ENCODE data around the gene PARP1.
"Not testable (repeated sequence)": the region's sequence is repeated elsewhere in the genome, so short reads cannot be mapped to it uniquely, and the experiment has no call there.

The PARP1 gene

DNA sequence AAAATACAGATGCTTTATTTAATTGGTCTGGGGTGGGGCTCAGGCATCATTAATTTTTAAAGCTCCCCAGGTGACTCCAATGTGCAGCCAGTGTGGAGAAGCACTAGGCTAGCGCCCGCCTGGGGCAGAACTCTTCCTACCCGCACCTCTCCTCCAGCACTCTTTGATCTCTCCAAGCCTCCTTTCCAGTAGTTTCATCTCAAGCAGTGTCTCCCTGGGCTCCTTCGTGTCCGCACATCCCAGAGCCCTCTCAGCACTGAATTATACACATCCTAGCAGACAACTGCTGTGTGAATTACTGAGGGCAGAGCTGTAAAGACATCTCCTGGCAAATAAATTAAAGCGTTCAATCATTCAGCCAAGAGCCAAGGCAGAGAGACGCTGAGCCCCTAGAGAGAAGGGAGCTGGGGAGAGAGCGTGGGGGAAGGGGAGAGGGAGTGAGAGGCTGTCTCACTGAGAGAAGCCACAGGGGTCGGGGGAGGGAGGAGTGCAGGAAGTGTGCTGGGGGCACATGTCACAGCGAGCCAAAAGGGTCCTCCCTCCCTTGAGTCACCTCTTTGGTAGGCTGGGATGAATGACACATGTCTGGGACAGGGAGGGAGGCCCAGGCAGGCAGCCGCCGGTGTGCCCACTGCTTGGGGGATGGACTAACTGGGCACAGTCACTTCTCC lies 21.0 kb upstream of the PARP1 start:
- DNase-seq (ENCODE audit: low read depth): no peak

DNA sequence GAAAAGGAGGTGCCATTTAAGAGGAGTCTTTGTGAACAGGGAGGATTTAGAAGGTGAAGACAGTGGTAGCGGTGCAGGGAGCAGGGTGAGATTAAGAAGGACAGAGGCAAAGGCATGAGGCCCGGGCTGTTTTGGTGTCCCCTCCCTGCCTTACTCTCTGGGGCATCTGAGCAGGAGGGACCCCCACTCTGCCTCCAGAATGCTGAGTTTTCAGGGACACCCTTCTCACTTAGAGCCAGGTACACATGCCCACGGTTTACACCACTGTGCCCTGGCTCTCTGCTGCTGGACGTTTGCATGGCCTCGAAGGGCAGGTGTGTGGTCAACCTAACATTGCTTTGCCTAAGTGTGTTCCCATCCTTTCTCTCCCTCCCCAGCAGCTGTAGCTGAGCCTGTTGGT lies 20.5 kb upstream of the PARP1 start:
- no peak for DNase-seq (ENCODE audit: low read depth)

DNA sequence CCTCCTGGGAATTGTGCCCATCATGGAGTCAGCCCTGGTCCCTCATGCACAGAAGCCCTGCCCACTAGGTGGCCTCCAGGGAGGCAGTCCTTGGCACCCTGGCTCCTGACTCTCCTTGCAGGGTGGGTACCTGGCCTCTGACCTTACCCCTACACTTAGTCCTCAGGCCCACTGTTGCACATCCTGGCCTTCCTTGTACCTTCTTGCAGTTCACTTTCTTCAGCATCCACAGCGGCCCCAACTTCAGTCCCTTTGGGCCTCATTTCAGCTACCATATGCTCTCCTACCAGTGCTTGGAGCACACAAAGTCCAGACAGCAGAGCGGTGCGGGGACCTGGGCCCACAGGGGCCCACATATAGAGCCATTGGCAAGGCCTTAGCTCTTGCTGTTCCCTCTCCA lies 19.2 kb upstream of the PARP1 start:
- no peak for DNase-seq (ENCODE audit: low read depth)

DNA sequence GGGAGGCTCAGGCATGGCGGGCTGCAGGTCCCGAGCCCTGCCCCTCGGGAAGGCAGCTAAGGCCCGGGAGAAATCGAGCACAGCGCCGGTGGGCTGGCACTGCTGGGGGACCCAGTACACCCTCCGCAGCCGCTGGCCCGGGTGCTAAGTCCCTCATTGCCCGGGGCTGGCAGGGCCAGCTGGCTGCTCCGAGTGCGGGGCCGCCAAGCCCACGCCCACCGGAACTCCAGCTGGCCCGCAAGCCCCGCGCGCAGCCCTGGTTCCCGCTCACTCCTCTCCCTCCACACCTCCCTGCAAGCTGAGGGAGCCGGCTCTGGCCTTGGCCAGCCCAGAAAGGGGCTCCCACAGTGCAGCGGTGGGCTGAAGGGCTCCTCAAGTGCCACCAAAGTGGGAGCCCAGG lies 18.5 kb upstream of the PARP1 start:
- DNase-seq (ENCODE audit: low read depth): not testable (repeated sequence)

DNA sequence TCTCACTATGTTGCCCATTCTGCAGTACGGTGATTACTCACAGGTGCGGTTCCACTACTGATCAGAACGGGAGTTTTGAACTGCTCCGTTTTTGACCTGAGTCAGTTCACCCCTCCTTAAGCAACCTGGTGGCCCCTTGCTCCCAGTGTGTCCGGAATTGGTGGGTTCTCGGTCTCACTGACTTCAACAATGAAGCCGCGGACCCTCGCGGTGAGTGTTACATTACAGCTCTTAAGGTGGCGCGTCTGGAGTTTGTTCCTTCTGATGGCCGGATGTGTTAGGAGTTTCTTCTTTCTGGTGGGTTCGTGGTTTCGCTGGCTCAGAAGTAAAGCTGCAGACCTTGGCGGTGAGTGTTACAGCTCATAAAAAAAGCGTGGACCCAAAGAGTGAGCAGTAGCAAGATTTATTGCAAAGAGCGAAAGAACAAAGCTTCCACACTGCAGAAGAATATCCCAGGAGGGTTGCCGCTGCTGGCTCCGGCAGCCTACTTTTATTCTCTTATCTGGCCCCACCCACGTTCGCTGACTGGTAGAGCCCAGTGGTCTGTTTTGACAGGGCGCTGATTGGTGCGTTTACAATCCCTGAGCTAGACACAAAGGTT lies 17.6 kb upstream of the PARP1 start:
- no peak for DNase-seq (ENCODE audit: low read depth)

DNA sequence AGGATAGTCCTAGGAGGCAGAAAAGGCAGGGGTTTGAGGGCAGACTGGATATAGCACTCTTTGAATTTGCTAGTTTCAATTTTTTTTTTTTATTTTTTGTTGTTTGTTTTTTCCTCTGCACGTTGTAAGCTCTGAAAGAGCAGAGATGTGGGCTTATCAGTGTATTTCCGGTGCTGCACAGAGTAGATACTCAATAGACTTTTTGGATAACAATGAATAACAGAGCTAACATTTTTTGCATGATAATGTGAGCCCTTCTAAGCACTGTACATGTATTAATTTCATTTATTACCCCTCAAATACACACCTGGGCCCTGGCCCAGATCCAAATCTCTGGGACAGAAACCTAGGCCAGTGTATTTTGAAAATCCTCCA lies 17.1 kb upstream of the PARP1 start:
- DNase-seq (ENCODE audit: low read depth): no peak

DNA sequence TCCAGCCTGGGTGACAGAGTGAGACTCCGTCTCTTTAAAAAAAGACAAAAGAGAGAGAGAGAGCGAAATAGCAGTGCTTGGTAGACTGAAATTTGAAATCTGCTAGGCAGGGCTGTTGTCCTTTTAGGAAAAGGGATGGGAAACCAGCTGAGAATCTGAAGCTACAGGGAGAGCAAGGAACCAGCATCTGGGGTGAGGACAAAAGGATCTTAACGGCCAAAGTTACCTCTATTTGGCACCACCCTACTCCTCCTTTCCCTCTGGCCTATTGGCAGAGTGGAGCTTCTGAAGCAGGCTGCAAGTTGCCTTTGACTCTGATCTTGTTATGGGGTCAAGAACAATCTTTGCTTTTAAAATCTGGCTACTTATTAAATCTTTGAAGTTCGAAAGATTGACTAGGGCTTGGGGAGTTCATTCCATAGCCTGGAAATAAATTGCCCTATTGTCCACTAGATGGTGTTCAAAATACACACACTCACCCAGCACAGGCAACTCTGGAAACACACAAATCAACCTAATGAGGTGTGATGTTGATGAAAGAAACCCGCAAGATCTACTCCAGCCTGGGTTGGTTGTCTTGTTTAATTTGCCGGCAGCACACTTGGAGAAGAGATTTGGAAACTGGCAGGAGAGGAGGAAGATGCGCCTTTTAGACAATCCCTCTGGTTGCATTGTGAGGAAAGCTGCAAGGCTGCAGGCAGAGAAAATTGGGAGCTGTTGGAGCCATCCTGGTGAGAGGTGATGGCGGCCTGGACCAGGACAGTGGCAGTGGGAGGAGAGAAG lies 16.5 kb upstream of the PARP1 start:
- DNase-seq (ENCODE audit: low read depth): no peak

DNA sequence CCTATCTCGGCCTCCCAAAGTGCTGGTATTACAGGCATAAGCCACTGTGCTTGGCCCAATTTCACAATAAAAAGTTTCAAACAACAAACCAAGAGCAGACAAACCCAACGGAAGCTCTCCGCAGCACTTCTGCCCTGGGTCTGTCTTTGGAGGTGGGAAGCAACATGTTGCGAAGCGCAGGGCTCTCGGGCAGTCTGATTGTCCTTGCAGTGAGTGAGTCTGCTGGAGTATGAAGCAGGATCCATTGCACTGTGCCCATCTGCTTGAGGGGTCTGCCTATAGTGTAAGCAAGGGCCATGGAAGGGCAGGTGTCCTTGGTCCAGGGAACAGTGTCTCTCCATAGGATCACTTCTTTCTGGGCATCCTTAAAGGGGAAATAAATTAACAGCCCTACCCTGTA lies 14.6 kb upstream of the PARP1 start:
- DNase-seq (ENCODE audit: low read depth): no peak

DNA sequence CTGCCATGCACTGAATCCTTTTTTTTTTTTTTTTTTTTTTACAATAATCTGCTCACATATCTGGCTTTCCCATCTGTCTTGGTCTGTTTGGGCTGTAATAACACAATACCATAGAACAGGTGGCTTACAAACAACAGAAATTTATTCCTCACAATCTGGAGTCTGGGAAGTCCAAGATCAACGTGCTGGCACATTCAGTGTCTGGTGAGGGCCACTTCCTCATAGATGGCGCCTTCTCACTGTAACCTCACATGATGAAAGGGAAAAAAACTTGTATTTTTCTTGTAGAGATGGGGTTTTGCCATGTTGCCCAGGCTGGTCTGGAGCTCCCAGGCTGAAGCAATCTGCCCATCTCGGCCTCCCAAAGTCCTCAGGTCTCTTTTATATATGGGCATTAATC lies 13.0 kb upstream of the PARP1 start:
- no peak for DNase-seq (ENCODE audit: low read depth)

DNA sequence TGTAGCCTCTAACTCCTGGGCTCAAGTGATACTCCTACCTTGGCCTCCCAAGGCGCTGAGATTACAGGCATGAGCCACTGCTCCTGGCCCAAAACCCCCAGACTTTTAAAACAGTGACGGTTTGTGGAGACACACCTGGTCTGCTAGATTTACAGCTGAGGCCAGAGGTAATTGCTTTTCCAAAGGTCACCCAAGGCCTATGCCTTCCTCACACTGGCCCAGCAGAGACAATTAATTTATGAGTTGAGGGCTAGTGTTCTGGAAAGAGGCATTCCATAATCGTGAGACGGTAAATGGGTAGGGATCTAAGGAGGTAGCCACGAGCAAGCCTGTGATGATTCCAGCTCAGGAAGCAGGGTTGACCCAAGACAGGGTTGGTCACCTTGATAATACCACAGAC lies 12.4 kb upstream of the PARP1 start:
- no peak for DNase-seq (ENCODE audit: low read depth)

DNA sequence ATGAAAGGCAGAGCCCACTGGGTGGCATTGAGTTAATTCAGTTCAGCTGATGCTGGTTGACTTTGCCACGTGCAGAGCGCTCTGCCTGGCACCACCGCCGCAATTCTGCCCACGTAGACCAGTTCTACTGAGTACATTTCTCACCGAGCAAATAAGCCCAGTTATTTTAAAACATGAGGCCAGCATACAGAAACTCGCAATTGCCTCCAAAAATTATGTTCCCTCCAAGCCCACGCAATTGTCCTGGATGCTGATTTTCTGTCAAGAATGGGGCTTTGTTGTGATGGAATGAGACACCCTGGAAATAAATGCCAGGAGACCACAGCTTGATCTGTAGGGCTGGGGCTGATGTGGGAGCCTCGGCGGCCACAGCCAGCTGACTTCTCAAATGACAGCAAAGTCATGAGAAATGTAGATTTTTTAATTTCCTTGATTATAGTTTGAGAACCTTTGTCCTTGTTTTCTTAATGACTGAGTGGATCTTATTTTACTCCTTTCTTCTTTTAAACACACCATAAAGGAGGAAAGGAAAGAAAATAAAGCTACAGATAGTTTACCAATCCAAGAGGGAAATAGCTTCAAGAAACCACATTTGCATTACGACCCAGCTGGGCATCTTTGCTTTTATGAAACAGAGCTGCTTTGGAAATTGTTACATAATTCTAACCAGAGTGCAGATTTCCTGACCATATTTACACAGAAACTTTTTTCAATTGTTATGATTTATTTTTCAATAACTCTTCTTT lies 11.6 kb upstream of the PARP1 start:
- no peak for DNase-seq (ENCODE audit: low read depth)

DNA sequence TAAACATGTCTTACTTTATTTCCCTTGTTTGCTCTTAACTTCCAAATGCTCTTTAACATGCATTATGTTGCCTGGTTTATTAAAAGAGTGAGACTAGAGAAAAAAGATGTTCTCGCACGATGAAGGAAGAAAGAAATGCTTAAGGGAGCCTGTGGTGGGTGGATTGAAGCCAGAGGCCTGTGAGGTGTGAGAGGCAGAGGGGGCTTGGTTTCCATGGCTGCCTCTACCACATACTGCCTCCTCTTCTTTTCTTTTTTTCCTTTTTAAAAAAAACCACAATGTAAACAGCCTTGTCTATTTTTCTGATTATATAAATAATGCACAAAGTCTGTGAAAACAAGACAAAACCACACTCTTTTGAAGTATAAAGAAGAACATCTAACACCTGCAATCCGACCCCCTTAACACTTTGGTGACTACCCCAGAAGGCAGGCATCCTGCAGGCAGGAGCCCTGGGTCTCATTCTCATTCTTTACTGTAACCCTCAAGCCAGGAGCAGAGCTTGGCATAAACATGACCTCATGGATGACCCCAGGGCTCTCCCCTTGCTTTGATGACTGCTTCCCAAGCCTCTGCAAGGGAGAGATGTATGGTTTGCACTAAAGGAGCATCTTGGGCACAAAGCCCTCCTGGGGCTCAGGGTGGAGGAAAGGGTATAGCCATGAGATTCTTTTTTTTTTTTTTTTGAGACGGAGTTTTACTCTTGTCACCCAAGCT lies 10.1 kb upstream of the PARP1 start:
- no peak for DNase-seq (ENCODE audit: low read depth)

DNA sequence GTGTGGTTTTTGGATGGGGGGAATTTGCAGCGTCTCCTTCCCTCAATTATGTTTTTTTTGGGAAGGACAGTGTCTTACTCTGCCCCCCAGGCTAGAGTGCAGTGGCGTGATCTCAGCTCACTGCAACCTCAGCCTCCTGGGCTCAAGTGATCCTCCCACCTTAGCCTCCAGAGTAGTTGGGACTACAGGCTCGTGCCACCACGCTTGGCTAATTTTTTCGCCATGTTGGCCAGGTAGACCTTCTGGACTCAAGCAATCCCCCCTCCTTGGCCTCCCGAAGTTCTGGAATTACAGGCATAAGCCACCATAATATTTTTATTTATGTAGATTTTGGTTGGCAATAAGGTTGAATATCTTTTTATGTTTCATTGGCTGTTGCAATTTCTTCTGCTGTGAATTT lies 9.5 kb upstream of the PARP1 start:
- no peak for DNase-seq (ENCODE audit: low read depth)

DNA sequence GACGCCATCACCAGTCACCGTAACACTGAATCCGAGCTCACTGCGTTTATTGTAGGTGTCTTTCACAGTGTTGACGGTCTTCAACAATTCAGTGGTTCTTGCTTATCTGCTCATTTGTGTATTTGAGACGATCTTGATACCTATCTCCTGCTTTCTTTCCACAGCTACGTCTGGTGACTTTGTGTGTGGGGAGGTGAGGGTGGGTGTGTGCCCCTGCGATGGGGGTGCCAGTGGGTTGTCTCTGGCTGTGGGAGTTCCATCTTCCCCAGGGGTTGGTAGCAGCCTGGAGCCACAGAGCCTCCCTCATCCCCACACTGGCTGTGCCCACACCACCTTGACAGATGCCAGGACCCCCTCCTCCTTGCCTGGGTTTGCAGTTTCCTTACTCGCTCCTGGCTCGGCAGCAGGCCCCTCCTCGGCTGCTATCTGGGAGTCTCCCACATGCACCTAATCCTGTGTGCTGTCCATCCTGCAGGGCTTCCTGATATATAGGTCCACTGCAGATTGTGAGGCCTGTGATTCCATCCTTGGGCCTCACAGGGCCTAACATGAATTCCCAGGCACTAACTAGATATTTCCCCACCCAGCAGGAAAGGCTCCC lies 6.3 kb upstream of the PARP1 start:
- DNase-seq (ENCODE audit: low read depth): no peak

DNA sequence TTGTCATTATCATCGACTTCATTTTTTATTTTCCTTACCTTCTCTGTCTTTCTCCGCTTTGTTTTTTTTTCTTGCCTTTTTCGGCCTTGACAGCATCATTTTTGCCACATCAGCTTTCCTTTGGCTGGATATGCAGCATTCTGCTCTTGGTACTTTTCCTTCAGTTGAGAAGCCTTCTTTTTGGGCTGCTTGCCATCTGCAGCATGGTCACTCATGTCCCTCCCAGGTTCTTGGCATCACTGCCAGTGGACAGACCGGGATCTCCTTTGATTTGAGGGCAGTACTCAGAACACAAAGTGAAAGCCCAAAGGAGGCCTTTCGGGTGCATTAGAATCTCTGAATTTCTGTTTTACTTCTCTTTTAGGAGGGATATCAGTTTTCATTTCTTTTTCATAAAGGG lies 3.7 kb upstream of the PARP1 start:
- DNase-seq (ENCODE audit: low read depth): no peak

DNA sequence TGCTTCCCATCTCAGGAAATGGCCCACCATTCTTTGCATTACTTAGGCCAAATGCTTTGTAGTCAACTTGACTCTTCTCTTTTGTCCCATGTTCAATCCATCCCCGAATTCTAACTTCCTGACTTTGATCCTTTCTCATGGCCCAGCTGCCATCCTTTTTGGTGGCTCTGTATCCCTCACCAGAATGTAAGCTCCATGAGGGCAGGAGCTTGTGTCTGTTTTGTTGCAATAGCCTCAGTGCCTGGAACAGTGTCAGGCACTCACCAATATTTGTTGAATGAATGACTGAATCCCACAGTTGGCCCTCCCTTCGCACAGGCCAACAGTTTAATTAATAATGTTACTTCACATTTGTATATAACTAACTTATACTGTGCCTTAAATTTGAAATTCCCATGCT lies 3.1 kb upstream of the PARP1 start:
- no peak for DNase-seq (ENCODE audit: low read depth)

DNA sequence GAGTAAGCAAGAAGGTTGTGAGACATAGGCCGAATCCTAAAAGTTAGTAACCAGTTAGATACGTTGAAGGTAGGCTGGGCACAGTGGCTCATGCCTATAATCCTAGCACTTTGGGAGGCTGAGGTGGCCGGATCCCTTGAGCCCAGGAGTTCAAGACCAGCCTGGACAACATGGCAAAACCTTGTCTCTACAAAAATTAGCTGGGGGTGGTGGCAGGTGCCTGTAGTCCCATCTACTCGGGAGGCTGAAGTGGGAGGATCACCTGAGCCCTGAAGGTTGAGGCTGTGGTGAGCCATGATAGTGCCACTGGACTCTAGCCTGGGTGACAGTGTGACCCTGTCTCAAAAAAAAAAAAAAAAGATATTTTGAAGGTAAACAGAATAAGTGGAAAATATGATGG lies 1.5 kb upstream of the PARP1 start:
- DNase-seq (ENCODE audit: low read depth): no peak

DNA sequence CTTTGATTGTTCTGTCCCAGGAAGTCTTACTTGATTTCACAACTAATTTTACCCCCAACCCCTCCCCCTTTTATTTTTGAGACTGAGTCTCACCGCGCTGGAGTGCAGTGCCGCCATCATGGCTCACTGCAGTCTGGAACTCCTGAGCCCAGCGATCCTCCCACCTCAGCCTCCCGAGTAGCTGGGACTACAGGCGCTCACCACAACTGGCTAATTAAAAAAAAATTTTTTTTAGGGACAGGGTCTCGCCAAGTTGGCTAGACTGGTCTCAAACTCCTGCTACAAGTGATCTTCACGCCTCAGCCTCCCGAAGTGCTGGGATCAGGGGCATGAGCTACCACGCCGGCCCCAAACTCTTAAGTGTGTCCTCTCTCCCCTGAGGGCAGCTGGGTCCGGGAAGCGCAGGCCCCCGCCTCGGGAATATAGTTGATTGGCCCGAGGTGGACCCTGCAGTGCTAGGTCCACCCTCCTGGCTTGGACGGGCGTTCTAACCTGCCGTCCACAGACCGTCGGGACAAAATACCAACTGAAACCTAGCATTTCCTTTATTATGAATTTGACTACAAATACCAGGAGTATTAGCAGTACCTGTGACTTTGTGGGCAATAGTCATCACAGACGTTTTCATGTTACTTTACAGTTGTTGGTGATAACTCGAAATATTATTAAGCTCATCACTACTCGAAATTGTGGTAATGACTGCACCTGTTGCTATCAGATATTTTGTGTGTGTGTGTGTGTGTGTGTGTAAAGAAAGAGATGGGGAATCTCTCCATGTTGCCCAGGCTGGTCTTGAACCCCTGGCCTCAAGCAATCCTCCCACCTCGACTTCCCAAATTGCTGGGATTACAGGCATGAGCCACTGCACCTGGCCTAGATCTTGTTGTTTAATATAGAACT lies 642 bp upstream of the PARP1 start:
- DNase-seq (ENCODE audit: low read depth): no peak

DNA sequence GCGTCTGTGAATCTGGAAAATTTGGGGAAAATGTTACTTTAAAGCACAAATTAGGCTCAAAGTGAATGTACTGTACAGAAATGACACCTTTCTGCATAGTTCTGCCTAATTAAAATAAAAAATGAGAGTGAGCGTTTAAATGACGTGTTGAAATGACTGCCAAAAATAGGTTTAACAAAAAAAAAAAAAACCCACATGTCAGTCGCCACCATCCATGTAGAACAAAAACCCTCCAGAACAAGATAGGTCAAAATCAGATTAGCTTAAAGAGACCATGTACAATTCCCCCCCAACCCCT lies 745 bp downstream of the PARP1 start:
- DNase-seq (ENCODE audit: low read depth): no peak

DNA sequence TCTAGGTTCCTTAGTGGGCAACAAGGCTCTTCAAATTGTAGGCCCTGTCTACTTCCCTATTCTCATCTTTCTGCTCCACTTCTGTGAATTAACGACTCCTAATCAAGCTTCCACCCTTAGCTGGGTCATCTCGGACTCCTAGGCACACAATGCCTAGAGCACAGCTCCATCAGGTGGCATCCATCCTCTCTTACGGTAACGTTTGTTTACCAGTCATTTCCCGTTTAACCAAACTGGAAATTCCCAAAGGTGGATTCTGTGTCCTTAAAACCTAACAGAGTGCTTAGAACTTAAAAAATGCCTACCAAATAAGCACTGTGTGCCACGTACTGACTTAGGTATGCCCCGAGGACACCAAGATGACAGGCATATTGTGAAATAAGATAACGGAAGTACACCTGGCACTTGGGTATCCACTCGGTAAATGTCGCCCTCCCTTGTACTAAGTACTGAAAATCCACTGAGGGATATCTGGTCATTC lies 1.5 kb downstream of the PARP1 start:
- no peak for DNase-seq (ENCODE audit: low read depth)

All from stimulated activated CD8-positive, alpha-beta memory T cell treated with anti-CD3 and anti-CD28 coated beads, Interleukin-12 subunit alpha, Interleukin-12 subunit beta, amount 100 ng/mL, for 4 hours (primary cell).